NCI-H2107 treated with DMSO at 0.1 percent for 48 hours (cell line): ENCODE data around the gene SMIM28.

Source experiments
- DNase-seq: peaks from one replicate; lab custom pipeline; 2025; ENCODE audit not compliant: unreplicated experiment; lab: John Stamatoyannopoulos, UW

SMIM28 gene

DNA sequence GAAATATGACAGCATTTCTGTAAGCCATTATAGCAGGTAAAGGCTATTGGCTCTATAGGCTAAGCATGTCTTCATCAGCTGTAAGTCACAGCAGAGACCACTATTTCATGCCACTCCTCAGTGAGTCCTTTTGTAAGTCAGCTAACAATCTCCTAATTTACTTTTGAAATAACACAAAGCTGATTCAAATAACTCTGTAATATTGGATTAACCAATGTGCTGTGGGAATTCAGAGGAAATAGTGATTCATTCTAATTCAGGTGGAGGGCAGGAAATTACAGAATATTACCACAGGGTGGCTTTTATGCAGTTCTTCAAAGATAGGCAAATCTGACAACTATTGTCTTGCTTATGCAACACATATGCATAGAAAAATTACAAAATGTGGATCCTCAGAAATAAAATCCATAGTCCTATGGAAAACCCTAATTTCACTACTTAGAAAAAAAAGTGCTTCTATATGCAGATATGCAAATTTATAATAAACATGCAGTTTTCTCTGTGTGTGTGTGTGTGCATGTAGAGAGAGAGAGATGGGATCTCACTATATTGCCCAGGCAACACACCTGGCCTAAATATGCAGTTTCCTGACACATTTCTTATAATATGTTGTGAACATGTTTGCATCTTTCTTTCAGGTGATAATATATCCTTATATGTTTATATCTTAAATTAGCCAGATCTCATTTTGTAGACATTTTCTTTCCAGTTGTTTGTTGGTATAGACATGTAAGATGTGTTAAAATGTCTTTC lies 4.8 kb upstream of the SMIM28 start:
- no peak for DNase-seq

DNA sequence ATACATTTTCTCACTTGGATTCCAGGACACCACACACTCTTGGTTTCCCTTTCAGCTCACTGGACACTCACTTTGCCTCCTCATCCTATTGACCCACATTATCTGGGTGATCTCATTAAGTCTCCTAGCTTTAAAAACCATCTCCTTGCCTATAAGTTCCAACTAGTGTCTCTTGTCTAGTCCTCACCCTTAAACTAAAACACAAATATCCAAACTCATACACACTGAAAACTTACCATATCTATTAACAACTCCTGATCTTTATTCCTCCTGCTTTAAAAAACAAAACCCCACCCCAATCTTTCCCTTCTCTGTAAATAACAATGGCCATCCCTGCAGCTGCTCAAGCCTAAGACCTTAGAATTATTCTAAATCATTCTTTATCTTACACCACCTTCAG lies 3.5 kb upstream of the SMIM28 start:
- DNase-seq = no peak

DNA sequence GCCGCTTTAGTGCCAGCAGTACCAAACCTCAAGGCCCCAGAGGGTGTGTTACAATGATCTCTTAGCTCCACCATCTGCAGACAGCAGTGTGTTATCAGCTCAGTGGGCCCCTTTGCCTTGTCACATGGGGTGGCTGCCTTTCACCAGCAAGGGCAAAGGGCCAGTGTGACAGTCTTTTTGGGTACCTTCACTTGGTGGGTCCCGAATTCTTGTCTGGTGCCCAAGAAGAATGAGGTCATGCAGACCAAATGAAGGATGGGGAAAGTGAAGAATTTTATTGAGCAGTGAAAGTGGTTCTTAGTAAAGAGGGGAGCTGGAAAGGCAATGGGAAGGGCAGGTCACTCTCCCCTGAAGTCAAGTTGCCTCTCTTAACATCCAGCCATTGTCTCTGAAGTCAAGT lies 2.9 kb upstream of the SMIM28 start:
- DNase-seq = no peak

DNA sequence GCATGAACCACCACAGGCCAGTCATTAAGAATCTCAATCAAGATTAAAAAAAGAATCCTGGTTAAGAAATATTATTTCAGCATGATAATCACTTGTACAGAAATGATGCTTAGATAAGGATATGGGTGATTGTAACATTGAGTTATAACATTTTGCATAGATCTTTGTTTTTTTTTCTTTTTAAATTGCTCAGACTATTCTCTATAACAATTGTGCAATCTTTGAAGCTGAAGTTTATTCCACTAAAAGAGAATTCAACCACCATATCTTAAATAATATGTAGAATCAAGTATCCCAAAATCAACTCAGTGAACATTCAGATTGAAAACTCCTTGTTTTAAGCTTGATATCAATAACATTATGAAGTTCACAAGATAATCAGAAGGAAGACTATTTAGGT lies 663 bp upstream of the SMIM28 start:
- no peak for DNase-seq

DNA sequence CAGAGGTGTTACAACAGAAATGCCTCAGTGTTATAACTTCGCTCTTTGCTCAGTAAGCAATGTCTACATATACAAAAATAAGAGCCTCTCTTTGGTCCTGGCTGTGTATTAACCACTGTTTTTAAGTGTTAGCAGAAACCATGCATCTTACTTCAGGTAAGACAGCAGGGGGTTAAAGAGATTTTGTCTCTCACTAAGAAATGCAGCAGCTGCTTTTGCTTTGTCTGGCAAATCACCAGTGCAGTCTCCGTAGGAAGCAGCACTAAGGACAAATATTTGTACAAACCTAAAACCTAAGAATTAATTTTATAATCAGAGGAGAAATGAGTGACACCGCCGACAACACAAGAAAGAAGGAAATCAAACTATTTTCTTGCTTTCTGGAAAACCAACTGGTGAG lies 758 bp downstream of the SMIM28 start:
- no peak for DNase-seq

GRCh38 chr6:138382498-138383265 lies 5.0 kb downstream of the SMIM28 start:
- no peak for DNase-seq

- no peak for DNase-seq
Measured at GRCh38 chr6:138383776-138384175, 6.1 kb downstream of the SMIM28 start.

GRCh38 chr6:138386897-138387296 lies 9.2 kb downstream of the SMIM28 start:
- no peak for DNase-seq

GRCh38 chr6:138387577-138388368 lies 10.1 kb downstream of the SMIM28 start:
- DNase-seq = peak; percentile 3

- DNase-seq = no peak
Measured at GRCh38 chr6:138389551-138389950, 11.8 kb downstream of the SMIM28 start.

DNA sequence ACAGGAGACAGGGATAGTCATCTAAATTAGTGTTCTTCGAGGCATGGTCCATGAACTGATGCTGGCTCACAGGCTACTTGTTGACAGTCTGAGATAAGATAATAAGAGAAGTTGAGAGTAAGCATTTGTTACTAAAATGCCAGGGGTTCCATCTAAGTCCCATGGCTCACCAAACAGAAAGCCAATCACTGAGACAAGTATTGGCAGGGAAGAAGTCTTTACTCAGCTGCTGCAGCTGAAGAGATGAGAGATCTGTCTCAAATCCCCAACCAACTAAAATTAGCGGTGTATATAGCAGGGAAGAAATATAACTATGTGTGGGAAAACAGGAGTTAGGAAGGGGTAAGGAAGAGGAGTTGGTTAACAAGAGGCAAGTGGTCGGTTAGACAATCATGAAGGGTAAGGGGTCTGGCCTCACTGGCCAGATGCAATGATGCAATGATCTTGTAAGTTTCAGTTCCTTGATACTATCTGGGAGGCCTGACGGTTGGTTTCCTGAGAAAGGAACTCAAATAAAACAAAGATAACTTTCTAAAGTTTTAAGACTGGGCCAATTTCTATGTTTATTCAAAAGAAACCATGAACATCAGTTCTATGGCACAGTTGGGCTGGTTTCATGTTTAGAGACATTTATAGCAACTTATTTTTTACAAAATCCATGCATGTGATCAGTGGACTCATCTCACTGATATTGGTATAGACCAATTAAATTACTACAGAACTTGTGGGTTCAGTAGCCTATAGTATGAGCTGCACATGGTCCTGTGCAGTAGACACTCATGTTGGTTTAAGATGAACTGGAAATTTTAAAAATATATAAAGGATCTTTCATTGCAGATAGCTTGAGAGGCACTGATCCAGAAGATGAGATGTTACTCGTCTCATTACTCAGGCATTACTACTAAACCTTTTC lies 16.4 kb downstream of the SMIM28 start:
- DNase-seq = no peak

DNA sequence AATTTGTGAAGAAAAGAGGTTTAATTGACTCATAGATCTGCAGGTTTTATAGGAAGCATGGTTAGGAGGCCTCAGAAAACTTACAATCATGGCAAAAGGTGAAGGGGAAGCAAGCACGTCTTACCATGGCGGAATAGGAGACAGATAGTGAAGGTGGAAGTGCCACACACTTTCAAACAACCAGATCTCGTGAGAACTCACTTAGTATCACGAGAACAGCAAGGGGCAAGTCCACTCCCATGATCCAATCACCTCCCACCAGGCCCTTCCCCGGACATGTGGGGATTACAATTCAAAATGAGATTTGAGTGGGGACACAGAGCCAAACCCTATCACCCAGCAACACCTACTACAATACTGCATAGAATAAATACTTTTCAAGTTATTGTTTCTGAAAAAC lies 19.0 kb downstream of the SMIM28 start:
- DNase-seq = no peak

DNA sequence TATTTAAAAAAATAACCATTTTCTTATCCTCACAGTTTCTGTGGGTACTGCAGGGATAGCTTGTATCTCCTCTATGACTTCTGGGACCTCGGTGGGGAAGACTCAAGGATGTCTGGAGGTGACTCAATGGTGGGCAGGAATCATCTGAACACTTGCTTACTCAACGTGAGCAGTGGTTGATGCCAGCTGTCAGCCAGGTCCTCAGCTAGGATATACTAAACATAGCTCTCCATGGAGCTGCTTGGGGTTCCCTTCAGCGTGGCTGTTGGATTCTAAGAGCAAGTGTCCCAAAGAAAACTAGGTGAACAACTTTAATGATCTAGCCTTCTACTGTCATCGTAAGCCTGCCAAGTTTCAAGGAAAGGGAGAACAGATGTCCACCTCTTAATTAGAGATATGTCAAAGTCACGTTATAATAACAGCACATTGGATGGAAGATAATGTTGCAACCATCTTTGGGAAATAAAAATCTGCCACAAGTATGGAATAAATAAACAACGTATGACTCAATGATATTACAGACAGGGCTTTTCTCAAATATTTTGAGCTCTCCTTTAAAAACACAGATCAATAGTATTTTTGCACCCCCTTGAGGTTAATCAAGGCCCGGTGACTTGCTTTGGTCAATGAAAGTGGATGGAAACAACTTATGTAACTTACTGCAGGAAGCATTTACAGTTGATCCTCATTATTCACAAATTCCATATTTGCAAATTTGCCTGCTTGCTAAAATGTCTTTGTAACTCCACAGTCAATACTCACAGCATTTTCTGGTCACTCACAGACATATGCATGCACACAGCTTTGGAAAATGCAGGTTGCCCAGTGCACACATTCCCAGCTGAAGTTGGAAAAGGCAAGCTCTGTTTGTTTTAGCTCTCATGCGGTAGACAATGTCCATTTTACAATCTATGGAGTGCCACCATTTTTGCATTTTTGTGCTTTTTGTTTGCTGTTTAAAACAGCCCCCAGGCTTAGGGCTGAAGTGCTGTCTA lies 19.7 kb downstream of the SMIM28 start:
- no peak for DNase-seq

GRCh38 chr6:138400326-138400725 lies 22.6 kb downstream of the SMIM28 start:
- no peak for DNase-seq

DNA sequence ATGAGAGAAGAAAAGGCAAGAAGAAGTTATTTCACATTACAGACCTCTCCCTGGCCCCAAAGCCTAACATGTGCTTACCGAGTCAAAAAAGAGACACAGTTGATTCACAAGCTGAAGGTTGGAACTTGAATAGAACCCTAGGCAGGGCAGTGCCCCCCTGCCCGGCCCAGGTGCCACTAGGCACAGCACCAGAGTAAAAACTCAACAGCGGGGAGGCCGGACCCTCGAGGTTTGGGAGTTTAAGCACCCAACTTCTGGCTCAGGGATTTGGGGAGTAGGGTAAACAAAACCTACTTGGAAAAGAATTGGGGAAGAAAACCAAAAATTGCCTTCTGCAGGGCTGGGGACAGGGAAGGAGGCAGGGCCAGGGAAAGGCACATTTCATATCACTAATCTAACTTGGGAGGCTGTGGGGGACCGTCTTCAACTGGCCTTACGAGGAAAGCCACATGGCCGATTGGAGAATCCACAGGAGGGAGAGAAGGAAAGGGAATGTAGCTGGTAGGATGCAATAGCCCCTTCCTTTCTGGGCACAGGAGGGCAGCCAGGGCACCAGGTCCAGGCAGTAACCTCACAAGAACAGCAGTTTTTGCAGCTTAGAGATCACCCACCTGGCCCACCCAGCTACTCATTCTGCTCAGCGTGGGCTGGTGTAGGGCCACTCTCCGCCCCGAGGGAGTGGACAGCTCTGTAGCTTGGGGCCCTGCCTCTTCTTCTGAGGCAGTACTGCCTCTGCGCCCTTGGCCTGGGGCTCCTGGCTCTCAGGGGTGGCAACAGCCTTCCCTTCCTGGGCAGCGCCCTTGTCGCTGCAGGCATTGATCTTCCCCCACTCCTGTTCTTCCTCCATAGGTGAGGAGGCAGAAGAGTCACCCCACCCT lies 24.5 kb downstream of the SMIM28 start:
- no peak for DNase-seq

DNA sequence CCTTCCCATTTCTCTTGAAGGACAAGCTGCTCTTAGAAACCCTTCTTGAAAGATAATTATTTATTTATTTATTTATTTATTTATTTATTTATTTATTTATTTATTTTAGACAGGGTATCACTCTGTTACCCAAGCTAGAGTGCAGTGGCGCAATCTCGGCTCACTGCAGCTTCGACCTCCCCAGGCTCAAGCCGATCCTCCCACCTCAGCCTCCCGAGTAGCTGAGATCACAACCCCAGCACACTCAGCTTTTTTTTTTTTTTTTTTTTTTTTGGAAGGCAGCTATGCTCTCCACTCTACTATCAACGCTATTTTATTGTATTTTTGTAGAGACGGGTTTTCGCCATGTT lies 25.1 kb downstream of the SMIM28 start:
- DNase-seq = no peak

DNA sequence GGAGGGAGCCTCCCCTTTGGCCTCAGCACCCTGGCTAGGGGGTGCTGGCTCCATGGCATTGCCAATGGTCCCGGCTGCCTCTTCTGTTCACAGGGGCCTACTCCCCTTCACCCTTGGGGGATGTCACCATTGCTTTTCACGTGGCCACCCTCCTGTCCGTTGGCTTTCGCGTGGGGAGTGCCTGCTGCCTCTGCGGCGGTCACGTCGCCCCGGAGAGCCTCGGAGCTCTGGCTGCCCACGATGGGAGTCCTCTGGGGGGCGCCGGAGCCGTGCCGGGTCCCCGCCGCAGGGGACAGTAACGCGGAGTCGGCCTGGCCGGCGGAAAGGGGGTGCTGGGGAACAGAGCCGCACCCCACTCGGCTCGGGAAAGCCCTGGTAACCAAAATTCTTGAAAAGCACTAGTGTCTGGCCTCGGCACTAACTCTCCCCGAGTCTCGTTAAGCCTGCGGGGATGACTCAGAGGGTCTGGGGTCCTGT lies 25.7 kb downstream of the SMIM28 start:
- no peak for DNase-seq

DNA sequence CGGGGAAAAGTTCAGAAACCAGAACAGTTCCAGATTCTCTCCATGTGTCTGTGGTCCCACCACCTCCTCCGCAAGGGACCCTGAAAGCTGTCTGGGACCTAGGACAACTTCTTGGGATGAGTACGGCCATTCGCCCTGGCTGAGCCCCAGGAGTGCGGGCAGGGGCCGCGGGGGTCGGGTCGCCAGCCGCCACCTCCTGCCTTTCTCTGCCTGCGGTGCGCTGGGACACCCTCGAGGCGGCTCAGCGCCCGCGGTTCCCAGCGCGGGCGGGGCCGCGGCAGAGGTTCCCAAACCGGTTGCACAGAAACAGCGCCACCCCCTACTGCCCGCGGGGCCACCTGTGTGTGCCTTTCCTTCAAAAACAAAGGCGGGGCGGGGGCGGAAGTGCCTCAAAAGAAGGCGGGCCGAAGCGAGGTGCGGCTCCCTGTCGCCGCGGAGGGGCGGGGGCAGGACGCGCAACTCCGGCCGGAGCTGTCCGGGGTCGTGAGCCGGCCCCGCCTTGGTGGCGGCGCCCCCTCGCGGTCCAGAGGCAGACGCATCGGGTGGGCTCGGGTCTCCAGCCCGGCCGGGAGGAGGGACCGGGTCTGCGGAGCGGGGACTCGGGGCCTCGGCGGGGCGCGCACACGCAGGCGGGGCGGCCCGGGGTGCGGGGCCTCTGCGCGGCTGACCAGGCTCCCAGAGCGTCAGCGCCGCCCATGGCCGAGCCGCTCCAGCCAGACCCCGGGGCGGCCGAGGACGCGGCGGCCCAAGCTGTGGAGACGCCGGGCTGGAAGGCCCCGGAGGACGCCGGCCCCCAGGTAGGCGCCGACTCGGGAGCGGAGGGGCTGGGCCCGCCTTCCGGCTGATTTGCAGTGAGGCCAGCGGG lies 26.3 kb downstream of the SMIM28 start, which contains the start of gene HEBP2:
HEBP2 (plus strand) TSS at position 423 of the 865 bp plus-strand sequence; CDS start at position 696, 273 bp downstream.
- DNase-seq = peak; percentile 81
